GM12892 (cell line): Measurements from ENCODE around the gene GSN.

Experiments used
- DNase-seq: peaks from one replicate; pipeline ENCODE4 v3.0.0; 2011; ENCODE audit not compliant: insufficient read length
- FAIRE-seq: peaks from 2 replicates; lab custom pipeline; 2011; peaks lifted over from hg19 to GRCh38; lab: Jason Lieb, UNC
- POLR2A ChIP-seq: IDR thresholded peaks from 2 replicates; pipeline ENCODE4 v1.6.1; 2011; ENCODE audit warnings: low read depth, low read length, control low read depth
- POLR2AphosphoS5 ChIP-seq: IDR thresholded peaks from 2 replicates; pipeline ENCODE4 v1.6.1; 2011; ENCODE audit warnings: low read depth, low read length, control low read depth
- TAF1 ChIP-seq: IDR thresholded peaks from 2 replicates; pipeline ENCODE4 v1.6.1; 2011; ENCODE audit warnings: low read depth, mild to moderate bottlenecking, control low read depth, low read length, borderline replicate concordance

Gene GSN

DNA sequence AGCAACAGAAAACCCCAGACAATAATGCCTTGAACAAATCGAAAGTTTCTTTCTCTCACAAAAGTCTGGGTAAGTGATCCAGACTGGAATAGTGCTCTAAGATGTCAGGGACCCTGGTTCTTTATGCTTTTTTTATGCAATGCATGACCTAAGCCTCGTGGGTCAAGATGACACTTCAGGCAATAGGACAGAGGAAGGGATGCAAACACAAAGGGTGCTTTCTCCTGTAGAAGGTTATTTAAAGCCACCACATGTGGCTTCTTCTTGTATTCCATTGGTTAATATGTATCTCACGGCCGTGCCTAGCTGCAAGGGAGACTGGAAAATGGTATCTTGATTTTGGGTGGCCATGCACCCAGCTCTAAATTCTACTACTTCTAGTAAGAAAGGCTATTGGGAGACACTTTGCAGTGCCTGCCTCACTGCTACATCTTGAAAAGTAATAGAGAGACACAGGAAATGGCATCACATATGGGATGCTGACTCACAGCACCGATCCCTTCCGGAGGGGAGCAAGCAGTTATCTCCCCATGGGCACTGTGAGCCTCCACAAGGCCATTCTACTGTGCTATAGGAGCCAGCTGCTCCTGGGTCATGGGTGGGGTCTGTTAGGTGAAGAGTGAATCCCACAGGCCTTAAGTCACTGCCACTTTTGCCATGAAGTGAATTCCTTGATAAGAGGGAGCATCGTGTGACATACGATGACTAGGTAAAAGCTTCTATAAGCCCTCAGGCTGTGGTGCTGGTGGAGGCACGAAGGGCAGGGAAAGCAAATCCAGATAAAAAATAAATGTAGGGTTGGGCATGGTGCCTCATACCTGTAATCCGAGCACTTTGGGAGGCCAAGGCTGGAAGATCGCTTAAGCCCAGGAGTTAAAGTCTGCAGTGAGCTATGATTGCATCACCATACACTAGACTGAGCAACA is 33.8 kb upstream of the GSN start:
- FAIRE-seq (no peak), DNase-seq (no peak)
- no peak for TF ChIP-seq TAF1
- no peak for TF ChIP-seq POLR2A
- TF ChIP-seq POLR2AphosphoS5 = no peak

GRCh38 chr9:121234832-121235161 is 33.2 kb upstream of the GSN start:
- no peak for FAIRE-seq
- TF ChIP-seq POLR2A (no peak), POLR2AphosphoS5 (no peak), TAF1 (no peak)
- DNase-seq = no peak

GRCh38 chr9:121235512-121235911 is 32.5 kb upstream of the GSN start:
- FAIRE-seq (no peak), DNase-seq (no peak)

DNA sequence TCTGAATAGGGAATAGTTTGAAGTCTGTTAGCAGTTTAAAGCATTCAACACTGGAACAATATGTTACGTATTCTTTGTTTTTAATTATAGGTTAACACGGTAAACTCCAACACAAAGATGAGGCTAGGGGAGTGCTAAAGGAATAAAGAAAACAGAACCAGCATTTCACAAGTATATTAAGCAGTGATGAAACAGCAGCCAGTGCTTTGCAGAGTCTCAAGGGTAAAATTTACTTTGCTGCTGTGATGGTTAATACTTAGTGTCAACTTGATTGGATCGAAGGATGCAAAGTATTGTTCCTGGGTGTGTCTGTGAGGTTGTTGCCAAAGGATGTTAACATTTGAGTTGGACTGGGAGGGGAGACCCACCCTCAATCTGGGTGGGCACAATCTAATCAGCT is 30.0 kb upstream of the GSN start:
- no peak for DNase-seq
- TF ChIP-seq POLR2A (no peak), TAF1 (no peak), POLR2AphosphoS5 (no peak)
- no peak for FAIRE-seq

More at GRCh38 chr9:121235512-121235911, 32.5 kb upstream of the GSN start:
- TF ChIP-seq POLR2AphosphoS5 (no peak), POLR2A (no peak), TAF1 (no peak)

DNA sequence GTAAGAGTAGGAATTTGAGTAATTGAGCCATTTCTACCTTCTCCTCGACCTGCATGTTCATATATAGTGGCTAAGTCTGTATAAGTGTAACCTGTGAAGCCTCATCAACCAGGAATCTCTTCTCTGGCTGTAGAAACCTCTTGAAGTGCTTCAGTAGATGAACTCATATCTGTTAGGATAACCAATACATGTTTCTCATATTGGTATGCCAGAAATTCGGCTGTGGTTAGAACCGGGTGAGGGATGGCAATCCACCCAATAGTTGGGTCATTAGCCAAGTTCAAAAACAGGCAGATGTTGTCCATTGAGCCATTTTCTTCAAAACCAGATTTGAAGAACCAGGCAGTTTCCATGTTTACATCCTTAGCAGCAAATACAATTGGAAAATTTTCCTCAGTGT is 28.9 kb upstream of the GSN start:
- TF ChIP-seq TAF1 = no peak
- no peak for TF ChIP-seq POLR2AphosphoS5
- TF ChIP-seq POLR2A = no peak
- DNase-seq (no peak), FAIRE-seq (no peak)

GRCh38 chr9:121239851-121240250 is 28.1 kb upstream of the GSN start:
- TF ChIP-seq POLR2AphosphoS5 (no peak), POLR2A (no peak), TAF1 (no peak)
- DNase-seq = no peak
- FAIRE-seq = no peak

DNA sequence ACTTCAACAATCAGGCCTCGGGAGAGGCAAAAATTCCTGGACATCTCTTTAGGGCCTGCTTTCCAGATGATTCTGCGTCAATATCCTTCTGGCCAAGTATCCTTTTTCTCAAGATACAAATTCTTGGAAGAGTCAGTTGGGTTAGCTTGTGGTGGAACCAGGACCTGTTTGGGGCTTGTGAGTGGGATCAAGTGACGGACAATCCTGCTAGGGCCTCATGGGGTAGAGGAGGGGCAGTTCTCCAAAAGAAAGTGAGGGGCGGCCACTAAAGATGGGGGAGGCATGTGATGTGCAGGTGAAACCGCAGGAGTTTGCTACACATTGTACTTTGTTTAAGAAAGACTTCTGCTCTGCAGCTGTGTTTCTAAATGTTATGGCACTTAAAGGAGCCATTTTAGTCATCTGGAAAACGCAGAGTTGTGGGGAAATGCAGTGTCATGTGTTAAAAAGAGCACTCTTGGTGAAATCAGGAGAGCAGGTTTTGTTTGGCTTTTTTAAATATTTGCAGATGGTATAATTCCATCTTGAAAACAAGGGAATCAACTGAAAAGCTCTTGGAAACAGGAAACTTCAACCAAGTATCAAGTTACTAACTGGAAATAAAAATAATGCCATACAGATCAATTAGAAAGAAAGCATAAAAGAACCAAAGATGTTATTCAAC is 27.4 kb upstream of the GSN start:
- DNase-seq (no peak), FAIRE-seq (no peak)
- TF ChIP-seq TAF1 (no peak), POLR2AphosphoS5 (no peak), POLR2A (no peak)

DNA sequence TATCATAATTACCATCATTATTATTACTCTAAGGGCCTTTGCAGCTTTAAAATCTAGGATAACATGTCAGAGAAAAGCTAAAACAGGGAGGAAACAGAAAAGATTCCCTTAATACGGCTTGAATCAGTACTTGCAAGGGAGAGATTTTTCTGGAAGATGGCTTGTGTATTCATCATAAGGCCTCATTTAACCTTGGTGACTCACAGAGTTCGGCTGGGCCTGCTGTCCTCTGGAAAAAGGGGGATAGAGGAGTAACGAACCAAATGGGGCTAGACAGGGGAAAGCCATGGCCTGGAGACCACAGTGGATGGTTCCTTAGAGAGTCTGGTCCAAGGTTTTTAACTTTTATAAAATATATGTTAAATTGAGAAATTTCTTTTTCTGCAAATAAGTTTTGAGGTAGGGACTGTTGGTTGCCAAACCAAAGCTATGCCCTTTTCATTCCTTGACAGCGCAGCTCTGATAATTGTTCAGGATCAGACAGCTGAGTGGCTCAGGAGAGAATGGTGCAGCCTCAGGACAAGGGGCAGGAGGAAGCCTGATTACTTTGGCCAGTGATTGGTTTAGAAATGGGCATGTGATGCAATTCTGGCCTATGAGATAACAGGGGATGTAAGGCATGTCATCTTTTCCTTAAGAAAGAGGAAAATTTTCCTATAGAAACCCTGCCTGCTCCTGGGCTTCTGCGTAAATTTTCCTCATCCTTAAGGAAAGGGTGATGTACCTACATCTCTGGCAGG is 25.6 kb upstream of the GSN start:
- DNase-seq = no peak
- TF ChIP-seq TAF1 (no peak), POLR2AphosphoS5 (no peak), POLR2A (no peak)
- FAIRE-seq = no peak

- DNase-seq = no peak
- FAIRE-seq = no peak
- no peak for TF ChIP-seq POLR2AphosphoS5
Observed at GRCh38 chr9:121242959-121243346, 25.0 kb upstream of the GSN start.

GRCh38 chr9:121246821-121247561 is 21.0 kb upstream of the GSN start:
- FAIRE-seq (no peak), DNase-seq (no peak)
- TF ChIP-seq POLR2A = no peak
- TF ChIP-seq TAF1 = no peak
- TF ChIP-seq POLR2AphosphoS5 = no peak

DNA sequence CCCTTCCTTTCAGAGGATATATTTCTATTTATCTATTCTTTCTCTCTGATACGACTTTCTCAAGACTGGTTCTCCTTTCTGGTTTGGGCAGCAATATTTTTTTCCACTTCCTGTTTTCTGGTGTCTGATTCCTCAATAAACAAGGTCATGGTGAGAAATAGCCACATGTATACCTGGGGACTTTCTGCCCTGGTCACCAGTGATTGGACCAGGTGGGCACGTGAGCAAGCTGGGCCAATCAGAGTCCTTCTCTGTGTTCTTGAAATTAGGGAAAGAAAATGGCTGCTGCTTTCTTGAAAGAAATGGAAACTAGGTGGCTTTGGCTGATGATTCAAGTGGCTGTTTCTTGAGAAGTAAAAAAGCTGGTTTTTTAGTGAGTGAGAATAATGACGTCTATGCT is 18.4 kb upstream of the GSN start:
- DNase-seq (no peak), FAIRE-seq (no peak)
- TF ChIP-seq POLR2AphosphoS5 = no peak
- TF ChIP-seq POLR2A = no peak
- no peak for TF ChIP-seq TAF1
